T-helper 1 cell treated with Interleukin-12 subunit alpha and Interleukin-12 subunit beta and Interleukin-4 antibody, amounts not matched to agents 30 ng/mL and 1 ng/mL, for 36 hours (primary cell): ENCODE data around the gene SPIN1. TPM values are rescaled to one million over a fixed set of nuclear protein-coding genes. Genes with fewer than 3 reads are reported as not detected.
"Not testable (repeated sequence)": the region's sequence is repeated elsewhere in the genome, so short reads cannot be mapped to it uniquely, and the experiment has no call there.

Experiments
- intact Hi-C: fragments of 100-400 bp; cut with micrococcal nuclease; formaldehyde crosslinking; loops from one replicate; pipeline ENCODE4 v1.15.1; 2024
- total RNA-seq: library from RNA; stranded (reverse); gene quantifications from 2 replicates; pipeline ENCODE4 v1.2.3, GENCODE V29; 2022

Gene SPIN1
- 44.2 and 45.3 TPM in 2 replicates for total RNA-seq

- intact Hi-C loops = loop anchor here (1.0 to 5.0 kb wide), 7 partner anchors 46 to 924 kb away; partner anchors contain the start of genes CDK20 and CKS2
These were observed at the start of gene SPIN1 for GRCh38 chr9:88388203-88388885. SPIN1 (plus strand) TSS chr9:88388444; CDS start chr9:88426540, 38,096 bp downstream.

- intact Hi-C loops = no loop called here
These were observed 48.9 kb upstream of the SPIN1 start for GRCh38 chr9:88339317-88339716.

- intact Hi-C loops = no loop called here
These were observed 46.0 kb upstream of the SPIN1 start for GRCh38 chr9:88342246-88342645.

- intact Hi-C loops = no loop called here
These were observed 44.2 kb upstream of the SPIN1 start for GRCh38 chr9:88344013-88344412.

GRCh38 chr9:88350354-88350753 lies 37.9 kb upstream of the SPIN1 start:
- intact Hi-C loops = not testable (repeated sequence)

- intact Hi-C loops = loop anchor here (1.0 kb wide), 1 partner anchor 30 kb away; no protein-coding TSS in a partner anchor
These were observed 33.1 kb upstream of the SPIN1 start for GRCh38 chr9:88355166-88355565.

- intact Hi-C loops = not testable (repeated sequence)
These were observed 31.0 kb upstream of the SPIN1 start for GRCh38 chr9:88357250-88357649.

GRCh38 chr9:88358723-88359122 lies 29.5 kb upstream of the SPIN1 start:
- intact Hi-C loops = no loop called here

- intact Hi-C loops = no loop called here
These were observed 28.3 kb upstream of the SPIN1 start for GRCh38 chr9:88359974-88360373.

- intact Hi-C loops = no loop called here
These were observed 25.6 kb upstream of the SPIN1 start for GRCh38 chr9:88362681-88363080.

- intact Hi-C loops = no loop called here
These were observed 24.6 kb upstream of the SPIN1 start for GRCh38 chr9:88363661-88364060.

GRCh38 chr9:88364706-88365105 lies 23.5 kb upstream of the SPIN1 start:
- intact Hi-C loops = no loop called here

- intact Hi-C loops = no loop called here
These were observed 17.9 kb upstream of the SPIN1 start for GRCh38 chr9:88370346-88370745.

GRCh38 chr9:88372103-88372654 lies 16.1 kb upstream of the SPIN1 start:
- intact Hi-C loops = no loop called here

- intact Hi-C loops = no loop called here
These were observed 15.2 kb upstream of the SPIN1 start for GRCh38 chr9:88373045-88373444.

- intact Hi-C loops = no loop called here
These were observed 9.9 kb upstream of the SPIN1 start for GRCh38 chr9:88378317-88378716.

GRCh38 chr9:88379352-88379751 lies 8.9 kb upstream of the SPIN1 start:
- intact Hi-C loops = no loop called here

- intact Hi-C loops = no loop called here
These were observed 8.1 kb upstream of the SPIN1 start for GRCh38 chr9:88380118-88380517.

- intact Hi-C loops = not testable (repeated sequence)
These were observed 6.9 kb upstream of the SPIN1 start for GRCh38 chr9:88381322-88381721.

- intact Hi-C loops = no loop called here
These were observed 5.1 kb upstream of the SPIN1 start for GRCh38 chr9:88383176-88383575.

GRCh38 chr9:88386137-88386536 lies 2.1 kb upstream of the SPIN1 start:
- intact Hi-C loops = loop anchor here (5.0 kb wide), 1 partner anchor 926 kb away; the partner anchor contains the start of gene CKS2

- intact Hi-C loops = loop anchor here (1.0 to 5.0 kb wide), 4 partner anchors 64 to 925 kb away; partner anchors contain the start of gene CKS2
These were observed 1.1 kb upstream of the SPIN1 start for GRCh38 chr9:88387036-88387551.
